HG03045 (cell line): ENCODE measurements around the gene COX5B.
"Not testable (repeated sequence)": the region's sequence is repeated elsewhere in the genome, so short reads cannot be mapped to it uniquely, and the experiment has no call there.

Experiments used
- ATAC-seq: cut with Tn5 transposase; IDR thresholded peaks from one replicate; pipeline ENCODE4 v1.9.1; 2021; ENCODE audit warnings: mild to moderate bottlenecking, moderate library complexity; ENCODE audit not compliant: unreplicated experiment

COX5B gene

DNA sequence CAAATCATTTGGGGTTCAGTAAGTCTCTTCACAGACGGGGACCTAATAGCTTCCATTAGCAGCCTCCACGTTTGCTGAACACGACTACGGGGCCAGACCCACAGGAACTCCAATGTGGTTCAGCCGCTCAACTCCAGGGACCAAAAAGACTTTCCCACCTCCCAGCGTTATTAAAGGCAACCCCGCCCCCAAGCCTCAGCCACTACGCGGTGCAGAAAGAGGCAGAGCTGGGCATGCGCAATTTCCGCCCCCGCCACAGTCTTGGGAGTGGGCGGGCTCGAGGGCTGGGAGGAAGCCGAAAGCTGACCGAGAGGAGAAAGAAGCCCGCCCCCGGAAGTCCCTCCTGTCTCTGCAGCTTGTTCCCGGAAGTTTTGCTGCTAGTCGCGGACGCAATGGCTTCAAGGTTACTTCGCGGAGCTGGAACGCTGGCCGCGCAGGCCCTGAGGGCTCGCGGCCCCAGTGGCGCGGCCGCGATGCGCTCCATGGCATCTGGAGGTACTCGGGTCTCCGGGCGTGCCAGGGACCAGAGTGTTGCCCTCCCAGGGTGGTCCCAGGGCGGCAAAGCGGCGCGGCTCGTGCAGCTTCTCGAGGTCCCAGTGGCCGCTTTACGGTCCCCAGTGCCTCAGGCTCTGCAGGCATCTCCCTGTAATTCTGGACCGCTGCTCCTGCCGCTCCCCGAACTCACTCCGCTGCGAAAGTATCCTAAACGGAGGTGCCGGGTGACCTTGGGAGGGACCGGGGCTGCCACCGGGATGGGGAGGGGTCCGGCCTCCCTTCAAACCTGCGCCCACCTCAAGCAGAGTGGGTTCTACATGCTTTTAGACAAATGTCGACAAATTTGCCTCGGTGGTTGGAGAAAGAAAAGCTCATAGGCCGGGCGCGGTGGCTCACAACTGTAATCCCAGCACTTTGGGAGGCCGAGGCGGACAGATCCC lies at the start of gene COX5B:
Gene COX5B, plus strand, starts transcription at position 368 of the 935 bp plus-strand sequence. Its CDS starts 25 bp downstream, at position 393.
- peak; percentile 93 for ATAC-seq

- ATAC-seq = not testable (repeated sequence)
Measured at GRCh38 chr2:97596180-97596579, 49.7 kb upstream of the COX5B start.

DNA sequence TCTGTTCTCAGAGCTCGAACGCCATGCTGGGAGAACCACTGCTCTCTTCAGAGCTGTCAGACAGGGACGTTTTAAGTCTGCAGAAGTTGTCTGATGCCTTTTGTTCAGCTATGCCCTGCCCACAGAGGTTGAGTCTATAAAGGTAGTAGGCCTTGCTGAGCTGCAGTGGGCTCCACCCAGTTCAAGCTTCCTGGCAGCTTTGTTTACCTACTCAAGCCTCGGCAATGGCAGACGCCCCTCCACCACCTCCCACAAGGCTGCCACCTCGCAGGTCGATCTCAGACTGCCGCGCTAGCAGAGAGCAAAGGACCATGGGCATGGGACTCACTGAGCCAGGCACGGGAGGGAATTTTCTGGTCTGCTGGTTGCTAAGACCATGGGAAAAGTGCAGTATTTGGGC lies 44.3 kb upstream of the COX5B start:
- not testable (repeated sequence) for ATAC-seq

DNA sequence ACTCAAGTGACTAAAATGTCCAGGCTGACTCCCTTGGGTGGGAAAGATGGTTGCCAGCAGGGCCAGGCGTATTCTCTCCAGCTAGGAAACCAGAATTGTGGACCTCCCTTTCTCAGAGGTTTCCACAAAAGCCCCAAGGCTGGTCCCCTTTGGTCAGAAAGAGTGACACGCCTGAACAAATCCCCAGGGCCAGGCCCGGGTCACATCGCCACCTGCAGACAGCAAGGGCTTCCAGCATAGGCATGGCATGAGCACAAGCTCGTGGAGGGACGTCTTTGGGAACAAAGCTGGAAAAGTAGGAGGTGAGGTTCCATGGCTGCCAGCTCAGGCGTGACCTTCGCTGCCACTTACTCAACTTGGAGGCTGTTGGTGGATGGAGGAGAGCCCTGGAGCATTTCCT lies 40.8 kb upstream of the COX5B start:
- ATAC-seq = not testable (repeated sequence)

DNA sequence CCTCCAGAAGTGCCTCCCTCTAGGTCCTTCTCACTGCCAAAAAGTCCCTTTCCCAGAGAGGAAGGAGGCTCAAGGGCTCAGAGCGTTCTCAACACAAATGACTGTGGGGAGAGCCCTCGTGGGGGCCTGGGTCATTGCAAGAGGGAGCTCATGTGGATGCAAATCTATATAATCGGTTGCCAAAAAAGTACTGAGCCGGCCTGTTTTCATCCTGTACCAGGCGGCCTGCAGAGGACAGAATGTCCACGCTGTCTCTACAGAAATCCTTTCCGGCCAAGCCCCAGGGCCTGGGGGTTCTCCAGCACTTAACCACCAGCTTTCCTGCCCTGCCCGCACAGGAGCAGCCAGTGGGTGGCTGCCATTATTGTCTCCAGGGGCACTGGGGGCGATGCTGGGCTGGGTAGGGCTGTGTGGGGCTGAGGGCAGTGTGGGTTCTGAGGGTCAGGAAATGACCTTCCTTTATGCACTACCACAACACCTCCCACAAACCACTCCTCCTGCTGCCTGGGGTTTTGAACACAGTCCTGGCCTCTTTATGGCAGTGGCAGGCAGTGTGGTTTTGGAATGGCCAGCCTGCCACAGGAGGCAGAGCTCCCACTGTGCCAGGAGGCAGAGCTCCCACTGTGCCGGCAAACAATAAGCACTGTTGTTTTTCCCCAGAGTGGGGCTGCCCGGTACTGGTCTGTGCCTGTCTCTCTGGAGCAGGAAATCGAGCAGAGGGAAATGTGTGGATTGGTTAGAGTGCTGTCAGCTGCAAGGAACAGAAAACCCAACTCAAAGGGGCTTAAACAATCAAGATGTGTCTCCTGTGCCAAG lies 40.1 kb upstream of the COX5B start:
- ATAC-seq = not testable (repeated sequence)

- not testable (repeated sequence) for ATAC-seq
Measured at GRCh38 chr2:97608745-97609144, 37.1 kb upstream of the COX5B start.

DNA sequence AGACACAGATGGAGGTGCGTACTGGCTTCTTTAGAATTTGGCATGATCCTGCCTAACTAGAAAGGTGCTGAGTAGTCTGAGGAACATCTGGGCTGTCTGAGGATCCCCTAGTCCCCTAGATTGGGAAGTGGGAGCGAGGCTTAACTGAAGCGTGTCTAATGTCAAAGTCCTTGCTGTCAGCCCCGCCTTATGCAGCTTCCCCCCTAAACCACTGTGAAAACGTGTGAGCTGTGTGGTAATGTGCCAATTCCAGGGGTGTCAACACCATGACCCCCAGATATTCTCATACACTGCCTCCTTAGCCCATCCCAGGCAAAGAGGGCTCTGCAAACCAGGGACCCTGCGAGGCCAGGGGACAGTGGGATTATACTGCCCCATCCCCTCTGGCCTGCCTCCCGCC lies 34.0 kb upstream of the COX5B start:
- not testable (repeated sequence) for ATAC-seq

GRCh38 chr2:97615746-97616145 lies 30.1 kb upstream of the COX5B start:
- ATAC-seq = not testable (repeated sequence)

GRCh38 chr2:97617911-97618310 lies 28.0 kb upstream of the COX5B start:
- ATAC-seq = no peak

- not testable (repeated sequence) for ATAC-seq
Measured at GRCh38 chr2:97618939-97619827, 26.7 kb upstream of the COX5B start.

- not testable (repeated sequence) for ATAC-seq
Measured at GRCh38 chr2:97620492-97620891, 25.4 kb upstream of the COX5B start.

DNA sequence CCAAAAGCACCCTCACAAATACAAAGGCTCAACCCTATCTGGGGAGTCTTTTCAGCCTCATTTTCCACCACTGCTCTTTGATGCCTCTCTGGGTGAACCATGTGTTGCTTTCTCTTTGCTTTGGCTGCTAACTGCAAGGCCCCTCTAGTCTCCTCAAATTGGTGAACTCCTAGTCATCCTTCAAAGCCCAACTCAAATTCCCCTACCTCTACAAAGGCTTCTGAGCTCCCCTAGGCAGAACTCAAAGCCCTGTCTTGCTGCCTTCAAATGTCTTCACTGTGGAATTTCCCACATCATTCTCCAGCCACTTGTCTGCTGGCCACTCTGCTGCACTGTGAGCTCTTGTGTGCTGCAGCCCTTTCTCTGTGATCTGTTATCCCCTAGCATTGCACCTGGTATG lies 22.9 kb upstream of the COX5B start:
- not testable (repeated sequence) for ATAC-seq

DNA sequence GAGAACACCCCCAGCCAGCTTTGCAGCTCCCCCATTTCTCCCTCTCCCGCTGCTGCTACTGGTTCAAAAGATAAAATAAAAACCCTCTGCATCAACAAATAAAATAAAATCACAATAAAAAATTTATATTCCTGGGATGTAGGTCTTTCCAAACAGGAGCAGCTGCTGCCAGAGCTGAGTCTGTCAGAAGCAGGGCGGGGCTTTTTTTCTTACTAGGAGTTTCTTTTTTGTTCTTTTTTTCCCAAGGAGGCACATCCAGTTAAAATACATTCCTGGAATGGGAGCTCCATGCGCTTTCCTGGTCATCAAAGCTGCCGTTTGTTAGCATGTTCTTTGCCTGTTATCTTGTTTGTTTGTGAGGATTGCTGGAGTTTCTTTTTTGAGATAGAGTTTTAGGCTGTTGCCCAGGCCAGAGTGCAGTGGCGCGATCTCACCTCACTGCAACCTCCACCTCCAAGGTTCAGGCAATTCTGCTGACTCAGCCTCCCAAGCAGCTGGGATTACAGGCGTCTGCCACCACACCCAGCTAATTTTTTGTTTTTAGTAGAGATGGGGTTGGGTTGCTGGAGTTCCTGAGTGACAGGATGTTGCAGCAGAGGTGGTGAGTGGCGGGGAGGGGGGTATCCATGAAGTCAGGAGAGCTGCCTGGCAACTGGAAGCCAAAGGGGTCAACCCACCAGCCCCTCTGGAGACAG lies 20.4 kb upstream of the COX5B start:
- ATAC-seq = not testable (repeated sequence)

DNA sequence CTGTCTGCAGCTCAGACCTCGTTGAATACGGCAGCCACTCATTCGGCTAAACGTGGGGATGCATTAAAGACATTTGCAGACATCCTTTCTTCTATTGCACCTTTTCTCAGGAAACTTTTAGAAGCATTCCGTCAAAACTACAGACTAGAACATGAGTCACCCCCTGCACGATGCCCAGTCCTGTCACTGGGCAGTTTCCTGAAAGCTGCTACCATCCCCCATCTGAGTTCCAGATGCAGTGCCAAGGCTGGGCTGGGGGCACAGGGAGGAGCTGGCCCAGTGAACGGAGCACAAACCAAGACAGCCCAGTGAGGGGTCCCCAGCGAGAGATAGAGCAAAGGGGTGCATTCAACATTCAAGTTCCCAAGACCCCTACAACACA lies 19.8 kb upstream of the COX5B start:
- not testable (repeated sequence) for ATAC-seq

GRCh38 chr2:97644023-97644717 lies 1.7 kb upstream of the COX5B start:
- no peak for ATAC-seq

- ATAC-seq = peak; percentile 25
Measured at GRCh38 chr2:97645112-97645694, 659 bp upstream of the COX5B start.

- ATAC-seq = no peak
Measured at GRCh38 chr2:97646977-97647376, 1.1 kb downstream of the COX5B start.

DNA sequence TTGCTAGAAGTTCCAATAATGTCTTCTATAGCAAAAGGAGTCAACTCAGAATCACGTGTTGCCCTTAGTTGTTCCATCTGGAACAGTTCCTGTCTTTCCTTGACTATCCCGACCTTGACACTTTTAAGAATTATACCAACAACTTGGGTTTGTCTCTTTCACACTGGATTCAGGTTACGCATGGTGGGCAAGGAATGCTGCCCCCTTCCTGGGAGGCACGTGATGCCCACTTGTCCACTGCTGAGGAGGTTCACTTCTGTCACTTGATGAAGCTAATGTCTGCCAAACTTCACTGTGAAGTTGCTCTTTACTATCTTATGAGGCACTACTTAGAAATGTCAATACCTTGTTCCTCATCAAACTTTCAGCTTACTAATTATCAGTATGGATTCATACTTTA lies 5.3 kb downstream of the COX5B start:
- ATAC-seq = no peak

- ATAC-seq = no peak
Measured at GRCh38 chr2:97653473-97653872, 7.6 kb downstream of the COX5B start.
